Measurements from ENCODE around the gene ACSS3. TPM values are rescaled to one million over a fixed set of nuclear protein-coding genes. Genes with fewer than 3 reads are reported as not detected.

The ACSS3 gene
- total and polyA plus RNA-seq, 10 of the 15 experiments (the other 5 are each of a cell fraction or from before 2014, with no cell fraction given), result 0.06 to 0.31 TPM; not detected in 8

DNA sequence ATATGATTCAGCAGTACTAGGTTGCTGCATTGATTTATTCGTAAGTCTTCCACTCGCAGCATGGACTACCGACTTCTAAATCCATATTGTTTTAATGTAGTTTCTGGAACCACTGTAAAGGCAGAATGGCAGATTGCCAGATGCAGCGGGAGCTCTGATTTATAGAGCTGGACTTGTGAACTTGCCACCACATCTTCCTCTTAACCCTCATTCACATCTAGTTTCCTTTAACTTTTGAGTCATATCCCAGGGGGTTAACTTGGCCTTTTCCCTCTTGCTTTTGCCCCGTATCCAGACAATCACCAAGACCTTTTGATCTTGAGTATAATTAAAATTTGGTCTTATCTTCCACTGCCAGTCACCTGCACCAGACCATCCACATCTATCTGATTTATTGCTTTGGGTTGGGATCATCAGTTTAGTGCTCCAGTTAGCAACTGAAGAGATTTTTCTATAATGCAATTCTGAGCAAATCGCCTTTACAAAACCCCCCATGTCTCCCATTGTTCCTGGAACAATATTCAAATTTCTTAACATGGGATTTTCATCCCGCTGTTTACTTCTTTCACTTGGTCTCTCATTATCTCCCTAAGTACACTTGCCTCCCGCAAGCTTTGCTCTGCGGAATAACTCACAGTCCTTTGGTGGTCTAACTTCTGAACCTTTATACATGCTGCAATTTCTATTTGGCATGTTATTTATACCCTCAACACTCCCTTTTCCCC is 130.5 kb downstream of the ACSS3 start:
- in situ Hi-C loops (cut with MboI) (no loop called here), intact Hi-C loops (cut with micrococcal nuclease; ENCODE audit: unreplicated experiment) (no loop called here)
- Histone ChIP-seq H3K4me3 (no peak overlapping the region), H3K4me2 (ENCODE audit: control insufficient read depth, insufficient read depth) (no peak overlapping the region), H3K36me3 (ENCODE audit: control insufficient read depth in 2 of 2, insufficient read depth in 2 of 2, low read length in 1 of 2) (no peaks in the 10 kb centered on the region), H3K27me3 (replicated peaks in 1 of 2; ENCODE audit: control insufficient read depth in 2 of 2, insufficient read depth in 2 of 2, low read length in 1 of 2) (no peaks in the 10 kb centered on the region), H4K20me1 (ENCODE audit: control insufficient read depth, insufficient read depth) (no peaks in the 10 kb centered on the region), H3K27ac (ENCODE audit: control insufficient read depth, insufficient read depth) (no peak overlapping the region), H3K4me1 (ENCODE audit: control insufficient read depth, insufficient read depth, low read length) (no peaks in the 10 kb centered on the region), H3K79me2 (ENCODE audit: control insufficient read depth, insufficient read depth, low read length) (no peaks in the 10 kb centered on the region), H3K9me3 (replicated peaks; ENCODE audit: control insufficient read depth, insufficient read depth, low read length) (no peaks in the 10 kb centered on the region), H2AFZ (ENCODE audit: control insufficient read depth, low read depth, low read length) (no peak overlapping the region), H3K9ac (ENCODE audit: control insufficient read depth, insufficient read depth, low read length) (no peak overlapping the region)
- WGBS (ENCODE audit: insufficient coverage, insufficient replicate concordance, low lambda C conversion rate, missing lambda C conversion rate), result 49% methylated on average over 9 of the region's 9 CpGs
- no TSS peak for BruUV-seq (replicated peaks)
- TF ChIP-seq NR2C2 (IDR thresholded peaks at IDR 0.05; ENCODE audit: borderline replicate concordance, control insufficient read depth, insufficient read length, low read depth), result no peak
- no peak for TF ChIP-seq CHD1 (IDR thresholded peaks at IDR 0.05; ENCODE audit: low read depth, low read length)
- TF ChIP-seq E2F4 (IDR thresholded peaks at IDR 0.05; ENCODE audit: low read depth, low read length), result no peak
- no peak for TF ChIP-seq EZH2 (IDR thresholded peaks at IDR 0.05; ENCODE audit: borderline replicate concordance, control insufficient read depth, low read depth, low read length)
- no peak for TF ChIP-seq SIX5 (IDR thresholded peaks at IDR 0.05; ENCODE audit: low read depth, low read length, severe bottlenecking)
- TF ChIP-seq POLR2AphosphoS5 (IDR thresholded peaks at IDR 0.05; ENCODE audit: low read length), result no peak
- no peak for TF ChIP-seq TARDBP (IDR thresholded peaks at IDR 0.05; ENCODE audit: borderline replicate concordance)
- TF ChIP-seq CBX5 (IDR thresholded peaks at IDR 0.05; ENCODE audit: low read depth), result no peak
- TF ChIP-seq POLR2A (IDR thresholded peaks at IDR 0.05; ENCODE audit: low read depth, low read length), result no peak
- TF ChIP-seq NFYA (IDR thresholded peaks at IDR 0.05; ENCODE audit: borderline replicate concordance, low read depth, low read length), result no peak
- TF ChIP-seq TCF12 (IDR thresholded peaks at IDR 0.05; ENCODE audit: low read depth, low read length), result no peak
- TF ChIP-seq ATF3 (IDR thresholded peaks at IDR 0.05; ENCODE audit: borderline replicate concordance, extremely low read depth, low read depth, low read length), result no peak
- DNase-seq (ENCODE audit: low read depth, low spot score) (no peak), ATAC-seq (no peak), FAIRE-seq (no peak)
- SMC1A ChIA-PET (ENCODE audit: uncharacterized antibody, unreplicated experiment), result interaction anchor here (0.6 kb wide), 1 partner anchor 63 kb away, joined by 3 read pairs; no protein-coding TSS in a partner anchor
- RAD21 ChIA-PET (ENCODE audit: unreplicated experiment), result no interaction called here
- POLR2A ChIA-PET, result no interaction called here
- CTCF ChIA-PET, result interaction anchor here (0.7 kb wide), 1 partner anchor 9 kb away, joined by 4 read pairs; no protein-coding TSS in a partner anchor
